ENCODE results near the gene LRPAP1.

The LRPAP1 gene

GRCh38 chr4:3518511-3518880 lies 13.7 kb downstream of the LRPAP1 start:
- DNase-seq (ENCODE audit: extremely low read depth, insufficient read length) = no peak
- no peak for TF ChIP-seq CTCF (IDR thresholded peaks at IDR 0.05; ENCODE audit: insufficient read depth, low read length, poor library complexity, severe bottlenecking)
- Histone ChIP-seq H3K27me3 (replicated peaks; ENCODE audit: control insufficient read depth, insufficient read depth, low read length) (no peaks in the 10 kb centered on the region), H3K36me3 (ENCODE audit: control insufficient read depth, insufficient read depth, low read length) (peaks cover 45% of the 10 kb centered on the region), H3K4me3 (replicated peaks; ENCODE audit: low read depth, low read length) (no peak overlapping the region)

GRCh38 chr4:3517731-3518510 lies 14.3 kb downstream of the LRPAP1 start:
- no peak for TF ChIP-seq CTCF (IDR thresholded peaks at IDR 0.05; ENCODE audit: insufficient read depth, low read length, poor library complexity, severe bottlenecking)
- H3K4me3 ChIP-seq (replicated peaks; ENCODE audit: low read depth, low read length) = no peak overlapping the region
- no peaks in the 10 kb centered on the region for H3K27me3 ChIP-seq (replicated peaks; ENCODE audit: control insufficient read depth, insufficient read depth, low read length)
- peaks cover 47% of the 10 kb centered on the region for H3K36me3 ChIP-seq (ENCODE audit: control insufficient read depth, insufficient read depth, low read length)
- no peak for DNase-seq (ENCODE audit: extremely low read depth, insufficient read length)

- no peak for TF ChIP-seq CTCF (IDR thresholded peaks at IDR 0.05; ENCODE audit: insufficient read depth, low read length, poor library complexity, severe bottlenecking)
- no peak for DNase-seq (ENCODE audit: extremely low read depth, insufficient read length)
- H3K4me3 ChIP-seq (replicated peaks; ENCODE audit: low read depth, low read length) = no peak overlapping the region
- peaks cover 53% of the 10 kb centered on the region for H3K36me3 ChIP-seq (ENCODE audit: control insufficient read depth, insufficient read depth, low read length)
- no peaks in the 10 kb centered on the region for H3K27me3 ChIP-seq (replicated peaks; ENCODE audit: control insufficient read depth, insufficient read depth, low read length)
These were observed 15.1 kb downstream of the LRPAP1 start for GRCh38 chr4:3516836-3517730.

- H3K27me3 ChIP-seq (replicated peaks; ENCODE audit: control insufficient read depth, insufficient read depth, low read length) = no peaks in the 10 kb centered on the region
- peaks cover 53% of the 10 kb centered on the region for H3K36me3 ChIP-seq (ENCODE audit: control insufficient read depth, insufficient read depth, low read length)
- H3K4me3 ChIP-seq (replicated peaks; ENCODE audit: low read depth, low read length) = no peak overlapping the region
- DNase-seq (ENCODE audit: extremely low read depth, insufficient read length) = no peak
- TF ChIP-seq CTCF (IDR thresholded peaks at IDR 0.05; ENCODE audit: insufficient read depth, low read length, poor library complexity, severe bottlenecking) = no peak
These were observed 16.0 kb downstream of the LRPAP1 start for GRCh38 chr4:3516061-3516835.

- no peak for DNase-seq (ENCODE audit: extremely low read depth, insufficient read length)
- no peak for TF ChIP-seq CTCF (IDR thresholded peaks at IDR 0.05; ENCODE audit: insufficient read depth, low read length, poor library complexity, severe bottlenecking)
- Histone ChIP-seq H3K36me3 (ENCODE audit: control insufficient read depth, insufficient read depth, low read length) (peaks cover 51% of the 10 kb centered on the region), H3K4me3 (replicated peaks; ENCODE audit: low read depth, low read length) (no peak overlapping the region), H3K27me3 (replicated peaks; ENCODE audit: control insufficient read depth, insufficient read depth, low read length) (no peaks in the 10 kb centered on the region)
These were observed 16.6 kb downstream of the LRPAP1 start for GRCh38 chr4:3515646-3516045.

All from GM06990 (cell line).